Measurements from ENCODE around the gene RPS6KB1.

Gene RPS6KB1

DNA sequence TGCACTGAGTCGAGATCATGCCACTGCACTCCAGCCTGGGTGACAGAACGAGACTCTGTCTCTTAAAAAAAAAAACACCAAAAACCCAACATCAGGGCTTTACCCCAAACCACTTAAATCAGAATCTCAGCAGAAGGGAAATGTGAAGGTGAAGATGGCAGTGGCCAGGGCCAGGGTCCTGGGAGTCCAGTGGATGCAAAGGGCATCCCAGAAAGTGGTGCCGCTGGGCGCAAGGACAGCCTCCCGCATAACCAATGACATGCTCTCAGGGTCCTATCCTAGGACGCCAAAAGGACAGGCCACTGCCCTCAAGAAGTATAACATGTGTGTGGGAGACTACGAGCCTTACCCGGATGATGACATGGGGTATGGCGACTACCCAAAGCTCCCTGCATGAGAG lies 8.1 kb upstream of the RPS6KB1 start:
- TF ChIP-seq, protein P1, sequence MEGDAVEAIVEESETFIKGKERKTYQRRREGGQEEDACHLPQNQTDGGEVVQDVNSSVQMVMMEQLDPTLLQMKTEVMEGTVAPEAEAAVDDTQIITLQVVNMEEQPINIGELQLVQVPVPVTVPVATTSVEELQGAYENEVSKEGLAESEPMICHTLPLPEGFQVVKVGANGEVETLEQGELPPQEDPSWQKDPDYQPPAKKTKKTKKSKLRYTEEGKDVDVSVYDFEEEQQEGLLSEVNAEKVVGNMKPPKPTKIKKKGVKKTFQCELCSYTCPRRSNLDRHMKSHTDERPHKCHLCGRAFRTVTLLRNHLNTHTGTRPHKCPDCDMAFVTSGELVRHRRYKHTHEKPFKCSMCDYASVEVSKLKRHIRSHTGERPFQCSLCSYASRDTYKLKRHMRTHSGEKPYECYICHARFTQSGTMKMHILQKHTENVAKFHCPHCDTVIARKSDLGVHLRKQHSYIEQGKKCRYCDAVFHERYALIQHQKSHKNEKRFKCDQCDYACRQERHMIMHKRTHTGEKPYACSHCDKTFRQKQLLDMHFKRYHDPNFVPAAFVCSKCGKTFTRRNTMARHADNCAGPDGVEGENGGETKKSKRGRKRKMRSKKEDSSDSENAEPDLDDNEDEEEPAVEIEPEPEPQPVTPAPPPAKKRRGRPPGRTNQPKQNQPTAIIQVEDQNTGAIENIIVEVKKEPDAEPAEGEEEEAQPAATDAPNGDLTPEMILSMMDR (IDR thresholded peaks at IDR 0.05; ENCODE audit: low read length): no peak
- TF ChIP-seq EZH2 (IDR thresholded peaks at IDR 0.05; ENCODE audit: borderline replicate concordance, low read length): no peak
- Histone ChIP-seq H3K9me2 (ENCODE audit: low read depth, low read length) (no peaks in the 10 kb centered on the region), H2AFZ (ENCODE audit: low read length) (no peak overlapping the region), H3K79me2 (ENCODE audit: insufficient read depth, low read length) (no peaks in the 10 kb centered on the region), H3K27me3 (ENCODE audit: insufficient read depth, low read length) (no peaks in the 10 kb centered on the region), H3K9ac (ENCODE audit: low read length) (no peak overlapping the region), H3F3A (ENCODE audit: insufficient read depth, low read length) (no peaks in the 10 kb centered on the region), H3K4me2 (ENCODE audit: low read length) (no peak overlapping the region), H3K4me3 (ENCODE audit: low read depth, low read length, poor library complexity, severe bottlenecking) (no peak overlapping the region), H3K9me3 (ENCODE audit: low read length) (no peaks in the 10 kb centered on the region), H4K20me1 (ENCODE audit: insufficient read depth, low read length) (no peaks in the 10 kb centered on the region), H3K4me1 (ENCODE audit: insufficient read depth, low read length, severe bottlenecking) (no peaks in the 10 kb centered on the region), H3K27ac (ENCODE audit: low read depth, low read length, poor library complexity, severe bottlenecking) (no peak overlapping the region), H3K36me3 (ENCODE audit: insufficient read depth, low read length) (peaks cover 38% of the 10 kb centered on the region)

DNA sequence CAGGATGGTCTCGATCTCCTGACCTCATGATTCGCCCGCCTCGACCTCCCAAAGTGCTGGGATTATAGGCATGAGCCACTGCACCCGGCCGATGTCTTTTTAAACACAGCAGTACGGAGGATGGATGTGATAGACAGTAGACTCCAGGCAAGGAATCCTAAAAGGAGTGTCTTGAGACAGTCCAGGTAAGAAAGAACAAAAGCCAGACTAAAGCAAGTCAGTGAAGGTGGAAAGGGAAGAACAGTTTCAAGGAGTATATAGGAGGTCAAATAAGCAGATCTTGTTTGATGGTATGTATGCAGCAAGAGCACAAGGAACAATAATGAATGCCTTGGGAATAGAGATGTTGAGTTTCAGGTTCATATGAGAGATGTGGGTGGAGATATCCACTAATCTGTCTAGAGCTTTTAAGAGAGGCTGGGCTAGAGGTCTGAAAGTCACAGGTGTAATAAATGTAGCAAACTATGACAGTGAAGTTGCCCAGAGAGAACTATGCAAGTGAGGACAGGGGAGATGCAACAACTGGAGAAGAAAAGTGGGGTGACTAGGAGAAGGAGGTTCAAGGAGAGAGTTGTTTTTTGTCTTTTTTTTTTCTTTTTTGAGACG lies 4.7 kb upstream of the RPS6KB1 start:
- Histone ChIP-seq H3K36me3 (ENCODE audit: insufficient read depth, low read length) (peaks cover 24% of the 10 kb centered on the region), H3K9ac (ENCODE audit: low read length) (no peak overlapping the region)
- TF ChIP-seq, protein P1 (IDR thresholded peaks at IDR 0.05; ENCODE audit: low read length): no peak
- TF ChIP-seq EZH2 (IDR thresholded peaks at IDR 0.05; ENCODE audit: borderline replicate concordance, low read length): no peak

DNA sequence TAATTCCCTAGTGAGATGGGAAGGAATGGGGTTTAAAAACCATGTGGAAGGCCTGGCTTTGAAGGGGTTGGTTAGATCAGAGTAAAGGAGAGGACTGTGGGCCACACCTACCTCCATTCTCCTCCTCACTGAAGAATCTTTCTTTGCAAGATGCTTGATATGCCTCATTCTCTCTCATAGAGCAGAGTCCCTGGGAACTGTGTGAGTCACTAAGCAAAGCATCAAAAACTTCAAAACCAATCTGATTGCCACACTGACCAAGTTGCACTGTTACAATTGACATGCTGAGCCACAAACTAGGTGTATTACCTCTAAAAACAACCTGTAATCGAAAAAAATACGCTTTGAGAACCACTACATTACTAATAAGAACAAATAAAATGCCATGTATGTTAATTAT lies 2.2 kb upstream of the RPS6KB1 start:
- Histone ChIP-seq H2AFZ (ENCODE audit: low read length) (no peak overlapping the region), H3K4me3 (ENCODE audit: low read depth, low read length, poor library complexity, severe bottlenecking) (no peak overlapping the region), H3K9me3 (ENCODE audit: low read length) (no peaks in the 10 kb centered on the region), H3K27me3 (ENCODE audit: insufficient read depth, low read length) (no peaks in the 10 kb centered on the region), H4K20me1 (ENCODE audit: insufficient read depth, low read length) (no peaks in the 10 kb centered on the region), H3K27ac (ENCODE audit: low read depth, low read length, poor library complexity, severe bottlenecking) (no peak overlapping the region), H3K9ac (ENCODE audit: low read length) (no peak overlapping the region), H3F3A (ENCODE audit: insufficient read depth, low read length) (no peaks in the 10 kb centered on the region), H3K36me3 (ENCODE audit: insufficient read depth, low read length) (peaks cover 7% of the 10 kb centered on the region), H3K79me2 (ENCODE audit: insufficient read depth, low read length) (peaks cover 35% of the 10 kb centered on the region), H3K4me2 (ENCODE audit: low read length) (no peak overlapping the region), H3K9me2 (ENCODE audit: low read depth, low read length) (no peaks in the 10 kb centered on the region), H3K4me1 (ENCODE audit: insufficient read depth, low read length, severe bottlenecking) (peaks cover 22% of the 10 kb centered on the region)
- no peak for TF ChIP-seq EZH2 (IDR thresholded peaks at IDR 0.05; ENCODE audit: borderline replicate concordance, low read length)
- TF ChIP-seq, protein P1 (IDR thresholded peaks at IDR 0.05; ENCODE audit: low read length): no peak

More for the DNA sequence above, 4.7 kb upstream of the RPS6KB1 start:
- no peak overlapping the region for H3K4me3 ChIP-seq (ENCODE audit: low read depth, low read length, poor library complexity, severe bottlenecking)
- no peaks in the 10 kb centered on the region for H4K20me1 ChIP-seq (ENCODE audit: insufficient read depth, low read length)
- no peak overlapping the region for H3K27ac ChIP-seq (ENCODE audit: low read depth, low read length, poor library complexity, severe bottlenecking)
- peaks cover 13% of the 10 kb centered on the region for H3K79me2 ChIP-seq (ENCODE audit: insufficient read depth, low read length)
- no peak overlapping the region for H2AFZ ChIP-seq (ENCODE audit: low read length)
- H3K4me1 ChIP-seq (ENCODE audit: insufficient read depth, low read length, severe bottlenecking): peaks cover 11% of the 10 kb centered on the region
- H3F3A ChIP-seq (ENCODE audit: insufficient read depth, low read length): no peaks in the 10 kb centered on the region
- H3K4me2 ChIP-seq (ENCODE audit: low read length): no peak overlapping the region
- H3K9me3 ChIP-seq (ENCODE audit: low read length): no peaks in the 10 kb centered on the region
- no peaks in the 10 kb centered on the region for H3K27me3 ChIP-seq (ENCODE audit: insufficient read depth, low read length)
- no peaks in the 10 kb centered on the region for H3K9me2 ChIP-seq (ENCODE audit: low read depth, low read length)
